ENCODE results near the gene ENPP6.

Gene ENPP6

DNA sequence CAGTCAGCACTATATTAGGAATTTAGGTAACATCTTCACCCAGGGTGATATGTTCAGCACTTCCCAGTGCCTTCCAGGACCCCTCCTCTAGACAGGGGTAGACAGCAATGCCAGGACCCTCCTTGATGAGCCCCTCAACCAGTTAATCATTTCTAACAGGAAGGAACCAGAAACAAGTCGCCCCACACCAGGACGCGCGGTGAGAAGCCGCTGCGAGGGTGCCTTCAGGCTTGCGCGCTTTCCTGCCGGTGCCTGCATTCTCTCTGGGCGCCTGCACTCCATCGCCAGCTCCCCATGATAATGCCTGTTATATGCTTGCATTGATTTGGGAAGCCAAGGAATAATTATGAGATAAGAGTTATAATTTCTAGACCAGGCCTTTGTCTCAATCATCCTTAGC lies 116.0 kb downstream of the ENPP6 start:
- TF ChIP-seq, protein P1, sequence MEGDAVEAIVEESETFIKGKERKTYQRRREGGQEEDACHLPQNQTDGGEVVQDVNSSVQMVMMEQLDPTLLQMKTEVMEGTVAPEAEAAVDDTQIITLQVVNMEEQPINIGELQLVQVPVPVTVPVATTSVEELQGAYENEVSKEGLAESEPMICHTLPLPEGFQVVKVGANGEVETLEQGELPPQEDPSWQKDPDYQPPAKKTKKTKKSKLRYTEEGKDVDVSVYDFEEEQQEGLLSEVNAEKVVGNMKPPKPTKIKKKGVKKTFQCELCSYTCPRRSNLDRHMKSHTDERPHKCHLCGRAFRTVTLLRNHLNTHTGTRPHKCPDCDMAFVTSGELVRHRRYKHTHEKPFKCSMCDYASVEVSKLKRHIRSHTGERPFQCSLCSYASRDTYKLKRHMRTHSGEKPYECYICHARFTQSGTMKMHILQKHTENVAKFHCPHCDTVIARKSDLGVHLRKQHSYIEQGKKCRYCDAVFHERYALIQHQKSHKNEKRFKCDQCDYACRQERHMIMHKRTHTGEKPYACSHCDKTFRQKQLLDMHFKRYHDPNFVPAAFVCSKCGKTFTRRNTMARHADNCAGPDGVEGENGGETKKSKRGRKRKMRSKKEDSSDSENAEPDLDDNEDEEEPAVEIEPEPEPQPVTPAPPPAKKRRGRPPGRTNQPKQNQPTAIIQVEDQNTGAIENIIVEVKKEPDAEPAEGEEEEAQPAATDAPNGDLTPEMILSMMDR (conservative IDR thresholded peaks at IDR 0.05; ENCODE audit: low read depth, low read length): no peak
- H3K4me3 ChIP-seq (ENCODE audit: low read depth, low read length): no peak overlapping the region
- DNase-seq (ENCODE audit: low read depth): no peak

DNA sequence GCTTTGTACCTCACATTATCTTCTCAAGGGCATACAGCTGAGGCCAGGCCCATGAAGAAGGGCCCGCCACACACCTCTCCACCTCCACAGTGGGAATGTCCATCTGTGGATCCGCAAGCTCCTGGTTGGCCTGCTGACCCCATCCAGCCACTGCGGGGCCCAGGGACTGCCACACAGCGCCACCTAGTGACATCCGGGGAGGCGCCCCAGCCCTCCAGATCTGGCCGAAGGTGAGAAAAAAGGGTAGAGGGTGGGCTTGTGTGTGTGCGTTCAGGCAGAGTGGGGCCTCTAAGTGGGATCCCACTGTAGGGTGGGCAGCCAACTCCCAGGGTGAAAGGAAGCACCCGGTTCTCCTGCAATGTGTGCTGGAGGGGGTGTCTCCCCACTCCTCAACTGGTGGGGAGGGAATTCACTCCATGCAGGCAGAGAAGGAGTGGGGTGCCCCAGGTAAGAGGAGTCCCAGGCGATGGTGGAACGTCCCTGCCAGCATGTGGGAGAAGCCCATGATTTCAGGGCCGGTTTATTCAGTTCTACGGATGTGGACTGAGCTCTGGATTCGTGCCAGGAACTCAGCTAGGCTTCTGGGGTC lies 117.3 kb downstream of the ENPP6 start:
- no peak overlapping the region for H3K4me3 ChIP-seq (ENCODE audit: low read depth, low read length)
- DNase-seq (ENCODE audit: low read depth): peak; percentile 14
- TF ChIP-seq, protein P1 (conservative IDR thresholded peaks at IDR 0.05; ENCODE audit: low read depth, low read length): peak; percentile 69

DNA sequence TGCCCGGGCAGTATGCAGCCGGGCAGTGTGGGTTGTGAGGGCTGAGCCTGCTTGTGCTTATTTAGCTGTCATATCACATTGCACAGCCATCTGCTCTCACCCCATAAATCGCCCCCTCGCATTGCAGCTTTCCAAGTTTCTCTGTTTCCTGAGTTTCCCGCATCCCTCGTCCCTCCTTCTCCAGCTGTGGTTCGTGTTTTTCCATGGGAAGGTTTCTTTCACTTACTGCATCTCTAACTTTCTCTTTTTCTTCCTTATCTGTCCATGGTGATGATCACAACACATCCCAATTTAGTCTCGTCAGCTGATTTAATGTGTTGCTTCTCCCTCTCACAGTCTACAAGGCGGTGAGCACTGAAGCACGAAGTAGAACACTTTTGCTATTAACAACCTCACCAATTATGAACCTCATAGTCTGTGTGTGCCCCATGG lies 118.1 kb downstream of the ENPP6 start:
- H3K4me3 ChIP-seq (ENCODE audit: low read depth, low read length): no peak overlapping the region
- TF ChIP-seq, protein P1 (conservative IDR thresholded peaks at IDR 0.05; ENCODE audit: low read depth, low read length): no peak
- no peak for DNase-seq (ENCODE audit: low read depth)

DNA sequence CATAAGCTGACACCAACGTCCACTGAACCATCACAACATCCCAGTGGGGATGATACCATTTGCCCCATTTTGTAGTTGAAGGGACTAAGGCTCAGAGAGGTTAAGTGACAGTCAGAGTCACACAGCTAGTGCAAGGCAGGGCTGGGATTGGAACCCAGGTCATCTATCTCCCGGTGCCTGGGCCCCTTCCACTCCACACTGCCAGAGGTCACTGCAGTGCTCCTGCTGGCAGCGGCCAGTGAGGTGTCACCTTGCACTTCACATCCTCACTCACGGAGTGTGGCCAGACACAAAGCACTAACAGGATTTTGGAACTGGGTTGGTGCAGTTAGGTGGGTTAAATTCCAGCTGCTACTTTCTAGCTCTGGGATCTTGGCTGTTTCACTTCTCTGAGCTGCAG lies 118.7 kb downstream of the ENPP6 start:
- TF ChIP-seq, protein P1 (conservative IDR thresholded peaks at IDR 0.05; ENCODE audit: low read depth, low read length): no peak
- DNase-seq (ENCODE audit: low read depth): no peak
- no peak overlapping the region for H3K4me3 ChIP-seq (ENCODE audit: low read depth, low read length)

DNA sequence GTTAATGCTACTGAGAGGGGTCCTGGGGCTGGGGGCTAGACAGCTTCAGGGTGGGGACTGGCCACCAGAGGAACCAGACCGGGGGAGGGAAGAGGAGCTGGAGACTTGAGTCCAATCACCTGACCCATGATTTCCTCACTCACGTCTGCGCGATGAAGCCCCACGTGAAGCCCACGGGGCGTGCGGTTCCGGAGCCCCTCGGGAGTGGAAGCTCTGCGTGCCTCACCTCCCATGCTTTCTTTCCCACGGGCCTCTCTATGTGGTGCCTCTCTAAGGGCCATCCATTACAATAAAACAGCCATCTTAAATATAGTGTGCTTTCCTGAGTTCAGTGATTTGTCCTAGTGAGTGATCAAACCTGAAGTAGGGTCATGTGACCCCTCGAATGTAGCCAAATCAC lies 119.9 kb downstream of the ENPP6 start:
- TF ChIP-seq, protein P1 (conservative IDR thresholded peaks at IDR 0.05; ENCODE audit: low read depth, low read length): no peak
- DNase-seq (ENCODE audit: low read depth): no peak
- H3K4me3 ChIP-seq (ENCODE audit: low read depth, low read length): no peak overlapping the region

DNA sequence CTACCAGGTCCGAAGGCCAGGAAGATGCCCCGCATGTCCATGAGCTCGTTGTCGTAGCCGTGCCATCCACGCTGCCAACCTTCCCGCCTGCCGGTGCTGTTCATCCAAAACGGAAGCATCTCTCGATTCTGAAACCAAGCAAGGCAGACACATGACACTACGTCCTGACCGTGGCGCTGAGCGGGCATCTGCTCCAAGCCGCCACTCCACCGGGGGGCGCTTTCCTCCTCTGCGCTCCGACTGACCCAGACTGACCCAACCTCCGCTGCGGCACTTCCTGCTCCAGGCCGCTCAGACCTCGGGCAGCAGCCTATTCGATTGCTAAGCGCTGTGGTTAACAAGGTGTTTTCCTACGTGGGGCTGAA lies 120.5 kb downstream of the ENPP6 start:
- H3K4me3 ChIP-seq (ENCODE audit: low read depth, low read length): no peak overlapping the region
- TF ChIP-seq, protein P1 (conservative IDR thresholded peaks at IDR 0.05; ENCODE audit: low read depth, low read length): no peak
- no peak for DNase-seq (ENCODE audit: low read depth)

DNA sequence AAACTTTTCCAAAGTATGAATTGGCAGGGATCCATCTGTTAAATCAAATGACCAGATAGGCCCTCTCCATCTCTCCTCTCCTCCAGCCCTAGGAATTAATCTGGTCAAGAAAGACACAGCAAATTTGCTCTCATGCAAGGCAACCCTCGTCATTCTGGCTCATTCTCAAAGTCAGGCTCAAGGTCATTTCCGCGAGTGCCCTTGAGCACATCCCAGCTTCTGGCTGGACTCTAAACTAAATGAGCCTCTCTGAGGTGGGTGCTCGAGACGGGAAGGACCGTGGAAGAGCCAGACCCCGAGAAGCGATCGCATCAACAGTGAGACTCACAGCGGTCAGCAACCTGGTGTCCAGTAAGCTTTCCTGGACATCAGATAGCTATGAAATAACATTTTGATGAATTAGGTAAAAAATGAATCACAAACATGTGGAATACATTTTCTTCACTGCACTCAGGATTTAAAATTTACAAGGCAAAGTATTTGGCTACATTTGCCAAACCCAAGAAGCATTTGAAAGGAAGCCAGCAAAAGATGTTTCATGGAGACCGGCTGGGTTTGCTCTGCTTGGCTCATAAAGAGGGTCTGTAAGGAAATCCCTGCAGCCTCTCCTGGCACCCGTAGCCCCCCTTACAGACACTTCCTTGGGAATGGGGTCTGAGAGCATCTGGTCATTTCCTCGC lies 121.0 kb downstream of the ENPP6 start:
- DNase-seq (ENCODE audit: low read depth): peak; percentile 1
- TF ChIP-seq, protein P1 (conservative IDR thresholded peaks at IDR 0.05; ENCODE audit: low read depth, low read length): no peak

More for the DNA sequence above, 121.0 kb downstream of the ENPP6 start:
- H3K4me3 ChIP-seq (ENCODE audit: low read depth, low read length): no peak overlapping the region

Data from choroid plexus epithelial cell (primary cell).